Mucosa of gallbladder (tissue), 1 donor: ENCODE data around the gene PYGB. TPM values are rescaled to one million over a fixed set of nuclear protein-coding genes. Genes with fewer than 3 reads are reported as not detected.
A peak's percentile ranks its signal among the peaks of the same experiment; 100 is the strongest.
"Not testable (repeated sequence)": the region's sequence is repeated elsewhere in the genome, so short reads cannot be mapped to it uniquely, and the experiment has no call there.

ENCODE experiments used
- DNase-seq: peaks from one replicate; pipeline ENCODE4 v3.0.0-alpha.2; 2020; ENCODE audit warnings: low spot score
- total RNA-seq: library from RNA; stranded (reverse); gene quantifications from one replicate; pipeline ENCODE4 v1.2.1, GENCODE V29; 2021
- donor health status: DM: no; HTN: no; CAD: no.

Gene PYGB
- total RNA-seq, 1 donor from 2014 or later, result 99.5 TPM

DNA sequence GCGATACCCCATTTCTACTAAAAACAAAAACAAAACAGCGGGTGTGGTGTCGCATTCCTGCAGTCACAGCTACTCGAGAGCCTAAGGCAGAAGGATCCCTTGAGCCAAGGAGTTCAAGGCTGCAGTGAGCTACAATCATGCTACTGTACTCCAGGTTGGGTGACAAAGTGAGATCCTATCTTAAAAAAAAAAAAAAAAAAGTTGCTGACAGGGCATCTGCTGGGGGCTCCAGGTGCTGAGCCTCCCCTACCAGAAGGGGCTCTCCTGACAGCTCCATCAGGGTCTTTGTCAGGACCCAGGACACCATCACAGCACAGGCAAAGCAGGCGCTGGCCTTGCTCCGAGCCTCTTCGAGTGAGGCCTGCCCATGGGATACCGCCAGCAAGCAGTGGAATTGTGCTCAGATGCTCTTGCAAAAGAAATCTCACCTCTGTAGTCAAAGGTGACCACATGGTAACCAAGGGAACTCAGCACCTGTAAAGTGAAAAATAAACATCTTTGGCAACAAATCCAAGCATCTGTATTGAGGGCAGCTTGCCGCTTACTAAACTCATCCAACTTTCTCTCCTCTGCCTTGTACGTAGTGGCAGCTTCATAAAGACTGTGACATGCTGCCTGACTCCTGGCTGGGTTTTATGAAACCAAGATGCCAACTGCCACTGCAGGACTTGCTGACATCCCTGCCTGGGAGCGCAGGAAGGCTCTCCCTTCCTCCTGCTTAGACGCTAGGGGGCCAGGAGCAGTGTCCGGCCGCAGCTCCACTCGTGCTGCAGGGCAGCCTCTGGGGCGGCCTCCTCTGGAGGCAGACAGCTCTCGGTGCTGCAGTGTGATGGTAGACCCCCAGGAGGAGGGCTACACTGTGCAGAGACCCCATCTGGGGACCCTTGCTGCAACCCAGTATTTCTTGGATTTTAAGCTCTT is 66.9 kb downstream of the PYGB start:
- no peak for DNase-seq

DNA sequence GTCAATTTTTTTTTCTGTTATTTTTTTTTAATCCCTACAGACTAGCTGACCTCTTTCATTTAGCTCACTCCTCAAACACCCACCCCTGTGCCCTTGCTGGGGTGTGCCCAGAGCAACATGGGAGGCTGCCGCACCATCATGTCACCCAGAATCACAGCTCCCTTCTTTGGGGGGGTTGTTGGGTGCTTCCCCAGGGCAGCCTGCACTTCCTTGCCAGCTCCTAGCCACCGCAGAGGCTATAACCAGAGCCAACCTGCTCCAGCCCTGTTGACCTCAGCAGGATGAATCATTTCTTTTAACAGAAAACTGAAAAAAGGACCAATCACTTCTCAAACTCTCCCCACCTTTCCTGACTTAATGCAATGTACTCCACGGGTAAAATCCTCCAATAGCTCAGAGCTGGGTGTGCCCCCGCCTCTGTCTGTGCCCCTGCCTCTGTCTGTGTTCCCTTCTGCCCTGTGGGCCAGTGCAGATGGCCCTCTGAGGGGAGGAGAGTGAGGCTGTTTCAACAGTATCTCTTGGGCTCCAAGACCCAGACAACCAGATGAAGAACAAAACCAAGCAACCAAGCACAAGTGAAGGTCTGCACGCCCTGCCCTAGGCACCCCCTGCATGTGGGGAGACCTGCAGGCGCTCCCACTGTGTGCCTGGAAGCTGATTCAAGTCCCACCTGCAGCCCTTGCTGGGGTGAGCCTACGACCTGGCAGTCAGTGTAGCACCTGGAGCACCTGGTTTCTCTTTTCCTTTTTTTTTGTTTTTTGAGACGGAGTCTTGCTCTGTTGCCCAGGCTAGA is 67.7 kb downstream of the PYGB start:
- DNase-seq, result no peak

DNA sequence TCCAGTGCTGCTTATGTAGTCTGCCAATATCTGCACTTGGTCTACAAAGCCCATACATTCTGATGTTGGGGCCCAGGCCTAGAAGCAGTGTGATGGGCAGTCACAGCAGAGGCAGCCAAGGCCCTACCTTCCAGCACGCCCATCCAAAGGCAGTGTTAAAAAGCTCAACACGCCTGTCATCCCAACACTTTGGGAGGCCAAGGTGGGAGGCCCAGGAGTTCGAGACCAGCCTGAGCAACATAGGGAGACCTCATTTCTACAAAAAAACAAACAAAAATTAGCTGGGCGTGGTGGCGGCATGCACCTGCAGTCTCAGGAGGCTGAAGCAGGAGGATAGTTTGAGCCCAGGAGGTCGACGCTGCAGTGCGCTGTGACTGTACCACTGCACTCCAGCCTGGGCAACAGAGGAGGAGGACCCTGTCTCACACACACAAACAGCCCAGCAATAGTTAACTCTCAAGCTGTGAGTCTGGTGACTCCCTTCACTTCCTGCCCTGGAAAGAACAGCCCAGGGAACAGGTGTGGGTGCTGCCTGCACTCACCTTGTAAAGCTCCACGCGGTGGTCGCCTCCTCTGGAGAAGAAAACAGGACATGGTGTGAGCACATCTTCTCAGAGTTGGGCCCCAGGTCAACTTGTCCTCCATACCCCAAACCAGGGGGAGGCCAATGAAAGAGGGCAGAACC is 68.8 kb downstream of the PYGB start:
- DNase-seq, result no peak

DNA sequence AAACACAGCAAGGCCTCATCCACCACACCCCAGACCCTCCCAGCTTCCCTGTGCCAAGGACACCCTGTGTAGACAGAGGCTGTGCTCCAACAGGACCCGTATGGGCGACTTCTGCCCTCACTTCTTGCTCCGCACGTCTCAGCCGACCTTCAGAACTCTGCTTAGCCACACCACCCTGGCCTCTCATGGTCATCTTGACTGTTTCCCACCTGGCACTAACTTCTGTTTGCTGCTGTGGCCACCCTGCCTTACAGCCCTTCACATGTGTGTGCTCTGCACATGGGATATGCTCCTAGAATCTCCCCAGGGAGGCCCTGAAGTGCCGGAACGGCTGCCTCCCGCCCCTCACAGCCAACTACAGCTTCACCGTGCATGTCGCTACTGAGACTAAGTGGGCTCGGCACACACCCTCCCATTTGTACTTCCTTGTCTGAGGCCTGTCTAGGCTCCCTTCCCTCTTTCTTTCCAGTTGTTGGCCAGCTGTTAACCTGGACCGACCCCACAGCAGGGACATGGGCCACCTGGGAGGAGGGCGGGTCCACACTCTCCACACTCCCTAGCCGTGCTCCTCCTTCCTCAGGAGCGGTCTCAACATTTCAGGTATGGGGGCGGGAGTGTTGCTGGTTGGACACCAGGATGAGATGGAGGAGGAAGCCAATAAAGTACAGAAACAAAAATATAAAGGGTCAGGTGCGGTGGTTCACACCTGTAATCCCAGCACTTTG is 69.6 kb downstream of the PYGB start:
- no peak for DNase-seq

DNA sequence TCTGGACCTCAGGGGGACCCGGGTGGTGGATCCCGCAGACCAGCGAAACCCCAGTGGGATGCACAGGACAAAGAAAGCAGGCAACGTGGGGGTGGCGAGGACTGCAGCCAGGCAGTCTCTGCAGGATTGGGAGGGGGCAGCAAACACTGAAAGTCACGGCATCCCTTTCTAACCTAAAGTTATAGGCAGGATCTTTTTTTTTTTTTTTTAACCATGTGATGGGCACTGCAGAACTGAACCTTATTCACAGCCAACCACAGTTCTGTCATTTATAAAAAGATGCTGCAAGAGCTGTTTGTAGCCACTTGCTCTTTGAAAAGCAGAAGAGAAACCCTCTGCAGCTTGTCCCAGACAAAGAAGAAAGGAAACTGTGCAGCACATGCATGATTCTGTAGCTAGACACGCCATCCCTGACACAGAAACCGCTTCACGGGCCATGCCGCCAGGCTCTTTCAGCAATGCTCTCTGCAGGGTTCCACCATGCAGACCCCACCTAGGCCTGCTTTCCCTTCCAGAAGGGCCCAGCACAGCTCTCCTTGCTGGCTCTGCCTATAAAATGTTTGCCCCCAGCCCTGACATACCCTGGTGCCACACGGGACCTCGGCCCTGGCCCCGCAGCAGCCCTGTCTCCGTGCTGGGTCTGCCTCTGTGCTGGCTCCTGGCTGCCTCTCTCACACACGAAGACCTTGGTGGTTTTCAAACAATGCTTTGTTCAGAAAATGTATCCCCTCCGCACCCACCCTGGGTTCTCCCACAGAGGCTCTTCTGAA is 70.8 kb downstream of the PYGB start:
- DNase-seq, result no peak

DNA sequence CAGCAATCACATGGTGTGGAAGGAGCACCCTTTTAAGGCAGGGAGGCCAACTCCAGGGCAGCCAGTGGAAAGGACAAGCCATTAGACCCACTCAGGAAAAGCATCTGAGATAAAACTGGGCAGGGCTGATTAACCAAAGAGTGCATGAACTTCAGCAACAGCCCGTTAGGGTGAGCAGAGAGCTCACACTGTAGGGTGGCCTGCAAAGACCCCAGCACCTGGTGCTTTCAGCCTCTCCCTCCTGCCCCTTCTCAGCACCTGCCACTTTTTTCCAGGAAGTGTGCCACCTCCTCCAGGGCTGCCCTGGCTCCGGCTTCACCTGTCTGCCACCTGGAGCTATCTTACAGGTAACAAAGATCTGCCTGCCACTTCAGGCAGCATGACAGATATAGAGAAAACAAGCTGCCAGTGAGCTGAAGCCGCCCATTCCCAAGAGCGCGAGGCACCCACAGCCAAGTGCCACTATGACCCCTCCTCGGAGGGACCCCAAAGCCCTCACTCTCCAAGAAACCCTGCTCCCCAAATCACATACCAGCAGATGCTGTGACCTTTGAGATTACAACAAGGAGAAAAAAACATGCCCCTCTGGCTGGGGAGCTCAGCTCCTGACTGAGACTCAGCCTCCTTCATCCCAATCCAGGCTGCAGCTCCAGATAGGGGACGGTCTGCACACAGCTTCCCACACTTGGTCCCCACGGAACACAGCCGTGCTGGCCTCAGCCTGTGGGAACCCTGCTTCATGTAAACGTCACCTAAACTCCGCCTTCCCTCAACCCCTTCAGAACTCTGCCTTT is 71.6 kb downstream of the PYGB start:
- no peak for DNase-seq

DNA sequence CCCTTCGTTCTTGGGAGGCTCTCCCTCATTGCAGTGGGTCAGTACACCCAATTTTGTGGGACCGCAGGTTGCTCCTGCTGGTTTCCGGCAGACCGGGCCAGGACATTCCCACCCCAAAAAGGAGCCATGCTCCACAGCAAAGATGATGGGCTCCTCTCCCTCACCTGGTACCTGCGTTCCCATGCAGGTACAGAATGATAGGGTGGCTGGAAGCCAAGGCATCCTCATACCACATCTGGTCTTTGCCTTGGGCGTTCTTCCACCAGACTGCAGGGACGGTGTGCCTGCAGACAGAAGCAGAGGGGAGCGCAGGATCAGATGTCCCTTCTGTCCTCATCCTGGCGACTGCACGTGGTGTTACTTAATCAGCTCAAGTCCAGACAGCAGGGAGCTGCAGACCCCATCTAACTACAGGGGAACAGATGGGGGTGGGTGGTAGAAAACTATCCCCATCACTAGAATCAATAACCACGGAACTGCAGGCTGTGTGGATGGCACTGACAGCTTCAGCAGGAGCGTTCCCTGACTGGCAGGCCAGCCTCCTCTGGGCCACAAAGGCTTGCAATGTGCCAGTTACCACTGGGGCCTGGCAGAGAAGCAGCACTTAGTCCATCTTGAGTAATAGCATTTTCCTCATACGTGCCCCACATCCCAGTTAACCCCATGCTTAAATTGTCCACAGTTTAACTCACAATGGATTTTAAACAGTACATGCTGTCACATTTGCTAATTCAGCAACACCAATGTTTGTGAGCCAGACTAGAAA is 72.3 kb downstream of the PYGB start:
- DNase-seq, result no peak

DNA sequence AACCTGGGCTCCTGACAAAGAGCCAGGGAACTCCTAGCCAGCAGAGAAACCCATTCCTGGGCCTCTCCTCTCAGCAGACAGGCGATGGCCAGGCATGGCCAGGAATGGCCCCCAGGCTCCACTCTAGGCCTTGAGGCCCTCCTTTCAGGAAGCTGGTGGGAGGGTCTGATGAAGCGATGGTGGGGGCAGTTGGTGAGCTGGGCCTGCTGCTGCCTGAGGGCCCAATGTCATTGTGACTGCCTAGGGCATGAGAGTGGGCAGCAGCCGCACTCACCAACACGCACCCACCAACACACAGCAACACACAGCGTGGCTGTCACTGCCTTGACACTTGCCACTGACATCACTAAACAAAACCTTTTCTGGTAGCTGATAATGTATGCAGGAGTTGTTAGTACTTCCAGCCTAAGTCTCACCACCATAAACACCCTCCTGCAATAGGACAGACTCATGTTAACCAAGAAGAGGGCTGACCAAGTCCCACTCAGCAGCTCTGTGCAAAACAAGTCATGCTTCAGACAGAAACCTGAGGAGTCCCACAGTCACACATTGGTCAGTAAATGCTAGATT is 73.5 kb downstream of the PYGB start:
- no peak for DNase-seq

DNA sequence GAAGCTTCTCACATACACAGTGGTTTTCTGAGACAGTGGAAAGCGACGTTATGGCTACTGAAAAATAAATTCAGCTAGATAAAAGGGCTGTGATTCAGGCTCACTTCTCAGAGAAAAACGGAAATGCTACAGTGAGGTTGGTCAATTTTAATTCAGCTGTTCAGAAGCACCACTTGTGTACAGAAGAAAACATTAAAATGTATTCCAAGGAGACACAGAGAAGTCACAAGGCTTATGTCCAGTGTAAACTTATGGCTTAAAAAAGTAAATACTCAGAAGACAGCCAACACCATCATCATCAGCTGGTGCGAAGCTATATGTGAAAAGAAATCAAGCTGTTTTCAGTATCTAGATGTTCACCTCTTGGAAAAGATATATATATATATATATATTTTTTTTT is 74.1 kb downstream of the PYGB start:
- DNase-seq, result no peak

DNA sequence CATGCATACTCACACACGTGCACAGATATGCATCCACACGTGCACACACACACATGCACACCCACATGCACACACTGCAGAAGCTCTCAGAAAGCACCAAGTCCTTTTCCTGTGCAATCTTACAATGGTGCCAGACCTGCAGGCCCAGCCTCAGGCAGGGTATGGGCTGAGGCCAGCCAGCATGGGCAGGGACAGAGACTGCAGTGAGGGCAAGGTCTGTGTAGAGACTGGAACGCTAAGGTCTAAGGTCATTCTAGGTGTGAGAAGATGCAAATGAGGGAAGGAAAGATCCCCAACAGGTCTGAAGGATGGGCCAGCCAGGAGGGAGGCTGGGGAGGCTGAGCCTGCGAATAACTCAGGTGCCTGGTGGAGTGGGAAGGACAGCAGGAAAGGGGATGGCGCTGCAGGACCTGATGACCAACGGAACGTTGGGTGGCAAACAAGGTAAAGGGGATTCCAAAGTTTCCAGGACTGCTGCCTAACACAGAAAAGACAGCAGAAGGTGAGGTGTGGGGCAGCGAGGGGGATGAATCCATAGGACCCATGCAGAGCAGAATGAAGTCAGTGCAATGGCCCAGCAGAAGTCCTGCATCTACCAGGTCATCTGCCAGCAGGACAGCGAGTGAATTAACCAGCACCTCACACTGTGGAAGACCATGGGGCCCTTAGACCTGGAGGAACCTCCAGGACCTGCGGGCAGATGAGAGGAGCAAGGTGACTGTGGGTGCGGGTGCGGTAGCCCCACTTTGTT is 75.8 kb downstream of the PYGB start:
- DNase-seq, result no peak

DNA sequence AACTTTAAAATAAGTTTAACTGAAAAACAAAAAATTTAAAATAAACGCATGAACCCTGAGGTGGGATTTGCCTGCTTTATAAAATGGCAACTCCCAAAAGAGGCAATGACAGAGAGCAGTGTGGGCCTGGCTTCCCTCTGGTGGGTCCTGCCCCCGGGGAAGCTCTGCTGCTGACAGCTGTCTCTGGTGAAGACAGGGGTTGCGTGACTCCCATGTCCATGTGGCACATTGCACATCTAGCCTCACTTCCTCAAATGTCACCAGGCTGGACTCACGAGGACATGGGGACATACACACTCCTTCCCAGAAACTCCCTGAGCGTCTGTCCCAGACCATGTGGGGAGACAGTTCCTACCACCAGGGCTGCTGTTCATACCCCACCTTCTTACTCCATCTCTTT is 76.5 kb downstream of the PYGB start:
- peak; percentile 47 for DNase-seq

DNA sequence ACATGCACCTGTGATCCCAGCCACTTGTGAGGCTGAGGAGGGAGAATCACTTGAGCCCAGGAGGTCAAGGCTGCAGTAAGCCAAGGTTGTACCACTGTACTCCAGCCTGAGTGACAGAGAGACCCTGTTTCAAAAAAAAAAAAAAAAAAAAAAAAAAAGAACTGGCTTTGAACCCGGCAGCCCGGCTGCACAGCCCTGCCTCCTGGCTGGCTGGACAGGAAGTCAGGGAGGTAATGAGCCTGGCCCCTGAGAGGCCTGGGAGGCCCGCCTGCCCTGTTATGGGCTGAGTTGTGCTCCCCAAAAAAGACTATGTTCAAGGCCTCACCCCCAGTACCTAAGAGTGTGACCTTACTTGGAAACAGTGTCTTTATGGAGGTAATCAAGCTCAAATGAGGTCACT is 77.2 kb downstream of the PYGB start:
- peak; percentile 7 for DNase-seq

DNA sequence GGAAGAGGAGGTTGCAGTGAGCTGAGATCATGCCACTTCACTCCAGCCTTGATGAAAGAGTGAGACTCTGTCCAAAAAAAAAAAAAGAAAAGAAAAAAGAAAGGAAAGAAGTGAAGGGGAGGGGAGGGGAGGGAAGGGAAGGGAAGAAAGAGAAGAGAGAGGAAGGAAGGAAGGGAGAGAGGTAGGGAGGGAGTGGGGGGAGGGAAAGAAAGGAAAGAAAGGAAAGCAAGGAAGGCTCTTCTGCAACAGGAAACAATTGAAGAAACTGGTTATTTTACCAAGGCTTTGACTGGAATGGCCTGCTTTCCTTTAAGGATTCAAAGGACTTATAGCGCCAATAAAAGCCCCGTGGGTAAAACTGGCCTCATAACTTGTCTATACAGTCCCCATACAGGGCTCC is 78.1 kb downstream of the PYGB start:
- DNase-seq, result no peak

DNA sequence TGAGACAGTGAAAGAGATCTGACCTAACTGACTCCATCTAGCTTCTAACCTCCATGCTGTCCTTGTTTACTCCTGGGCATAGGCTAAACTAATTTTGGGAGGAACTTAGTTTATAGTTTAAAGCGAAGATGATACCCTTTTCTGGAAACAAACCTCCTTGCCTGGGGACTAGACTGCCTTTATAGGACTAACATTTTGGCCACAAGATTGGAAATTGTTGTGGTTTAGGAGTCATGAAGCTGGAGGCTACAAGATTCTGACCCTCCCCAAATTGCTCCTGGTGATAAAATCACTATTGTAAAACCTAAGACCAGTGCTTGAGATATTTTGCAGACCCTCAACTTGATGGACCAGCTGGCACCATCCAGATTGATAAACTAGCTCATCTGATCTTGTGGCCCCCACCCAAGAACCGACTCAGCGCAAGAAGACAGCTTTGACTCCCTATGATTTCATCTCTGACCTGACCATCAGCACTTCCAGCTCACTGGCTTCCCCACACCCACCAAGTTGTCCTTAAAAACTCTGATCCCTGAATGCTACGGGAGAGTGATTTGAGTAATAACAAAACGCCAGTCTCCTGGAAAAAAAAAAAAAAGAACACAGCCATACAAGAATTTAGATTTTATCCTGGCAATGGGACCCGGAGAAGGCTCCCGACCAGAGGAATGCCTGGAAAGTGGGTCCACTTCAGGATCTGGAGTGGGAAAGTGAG is 79.8 kb downstream of the PYGB start:
- no peak for DNase-seq

DNA sequence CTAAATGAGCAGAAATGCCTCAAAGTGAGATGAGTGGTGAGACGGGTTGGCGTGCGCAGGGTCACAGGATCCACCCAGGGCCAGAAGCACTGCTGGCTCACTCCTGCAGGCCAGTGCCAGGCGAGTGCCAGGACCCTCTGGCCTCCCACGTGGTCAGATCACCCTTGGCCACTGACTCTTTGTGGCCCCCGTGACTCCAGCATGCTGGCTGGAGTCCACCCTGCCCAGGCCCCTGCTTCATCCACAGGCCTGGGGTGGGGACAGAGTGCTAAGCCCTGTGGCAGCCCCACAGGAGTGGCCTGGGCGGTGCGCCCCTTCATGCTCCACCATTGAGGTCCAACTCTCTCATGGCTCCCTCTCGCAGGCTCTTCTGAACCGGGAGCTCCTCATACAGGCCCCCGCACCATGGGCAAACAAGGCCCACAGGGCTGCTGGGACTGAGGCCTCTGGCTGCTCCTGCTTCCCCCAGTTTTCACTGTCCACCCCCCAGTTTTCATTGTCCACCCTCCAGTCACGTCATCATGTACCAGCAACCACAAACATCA is 81.1 kb downstream of the PYGB start:
- no peak for DNase-seq

DNA sequence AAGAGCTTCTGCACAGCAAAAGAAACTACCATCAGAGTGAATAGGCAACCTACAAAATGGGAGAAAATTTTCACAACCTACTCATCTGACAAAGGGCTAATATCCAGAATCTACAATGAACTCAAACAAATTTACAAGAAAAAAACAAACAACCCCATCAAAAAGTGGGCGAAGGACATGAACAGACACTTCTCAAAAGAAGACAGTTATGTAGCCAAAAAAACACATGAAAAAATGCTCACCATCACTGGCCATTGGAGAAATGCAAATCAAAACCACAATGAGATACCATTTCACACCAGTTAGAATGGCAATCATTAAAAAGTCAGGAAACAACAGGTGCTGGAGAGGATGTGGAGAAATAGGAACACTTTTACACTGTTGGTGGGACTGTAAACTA is 87.1 kb downstream of the PYGB start:
- not testable (repeated sequence) for DNase-seq
